Measurements from ENCODE around the gene PARD3. TPM values are rescaled to one million over a fixed set of nuclear protein-coding genes. Genes with fewer than 3 reads are reported as not detected.

PARD3 gene
- total and polyA plus RNA-seq, 10 of the 15 experiments (the other 5 are each of a cell fraction or from before 2014, with no cell fraction given), result 2.6 to 43.1 (median 13.9) TPM

DNA sequence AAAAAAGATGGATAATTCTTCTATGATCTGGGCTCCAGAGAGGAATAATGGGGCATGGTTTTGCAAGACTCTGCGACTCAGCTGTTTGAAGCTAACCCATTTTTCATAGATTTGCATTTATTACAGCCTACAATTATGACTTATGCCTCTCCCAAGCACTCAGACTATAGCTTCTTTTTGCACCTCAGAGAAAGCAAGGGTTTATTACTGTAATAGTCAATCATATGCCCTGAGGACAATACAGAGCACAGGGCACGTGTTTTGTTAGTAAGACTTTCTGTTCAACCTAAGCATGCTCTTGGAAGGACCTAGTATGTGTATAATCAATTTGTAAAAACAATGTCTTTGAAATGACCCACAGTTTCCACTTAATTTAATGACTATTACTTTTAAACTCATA is 221.2 kb downstream of the PARD3 start (continued):
- TF ChIP-seq, protein P1, sequence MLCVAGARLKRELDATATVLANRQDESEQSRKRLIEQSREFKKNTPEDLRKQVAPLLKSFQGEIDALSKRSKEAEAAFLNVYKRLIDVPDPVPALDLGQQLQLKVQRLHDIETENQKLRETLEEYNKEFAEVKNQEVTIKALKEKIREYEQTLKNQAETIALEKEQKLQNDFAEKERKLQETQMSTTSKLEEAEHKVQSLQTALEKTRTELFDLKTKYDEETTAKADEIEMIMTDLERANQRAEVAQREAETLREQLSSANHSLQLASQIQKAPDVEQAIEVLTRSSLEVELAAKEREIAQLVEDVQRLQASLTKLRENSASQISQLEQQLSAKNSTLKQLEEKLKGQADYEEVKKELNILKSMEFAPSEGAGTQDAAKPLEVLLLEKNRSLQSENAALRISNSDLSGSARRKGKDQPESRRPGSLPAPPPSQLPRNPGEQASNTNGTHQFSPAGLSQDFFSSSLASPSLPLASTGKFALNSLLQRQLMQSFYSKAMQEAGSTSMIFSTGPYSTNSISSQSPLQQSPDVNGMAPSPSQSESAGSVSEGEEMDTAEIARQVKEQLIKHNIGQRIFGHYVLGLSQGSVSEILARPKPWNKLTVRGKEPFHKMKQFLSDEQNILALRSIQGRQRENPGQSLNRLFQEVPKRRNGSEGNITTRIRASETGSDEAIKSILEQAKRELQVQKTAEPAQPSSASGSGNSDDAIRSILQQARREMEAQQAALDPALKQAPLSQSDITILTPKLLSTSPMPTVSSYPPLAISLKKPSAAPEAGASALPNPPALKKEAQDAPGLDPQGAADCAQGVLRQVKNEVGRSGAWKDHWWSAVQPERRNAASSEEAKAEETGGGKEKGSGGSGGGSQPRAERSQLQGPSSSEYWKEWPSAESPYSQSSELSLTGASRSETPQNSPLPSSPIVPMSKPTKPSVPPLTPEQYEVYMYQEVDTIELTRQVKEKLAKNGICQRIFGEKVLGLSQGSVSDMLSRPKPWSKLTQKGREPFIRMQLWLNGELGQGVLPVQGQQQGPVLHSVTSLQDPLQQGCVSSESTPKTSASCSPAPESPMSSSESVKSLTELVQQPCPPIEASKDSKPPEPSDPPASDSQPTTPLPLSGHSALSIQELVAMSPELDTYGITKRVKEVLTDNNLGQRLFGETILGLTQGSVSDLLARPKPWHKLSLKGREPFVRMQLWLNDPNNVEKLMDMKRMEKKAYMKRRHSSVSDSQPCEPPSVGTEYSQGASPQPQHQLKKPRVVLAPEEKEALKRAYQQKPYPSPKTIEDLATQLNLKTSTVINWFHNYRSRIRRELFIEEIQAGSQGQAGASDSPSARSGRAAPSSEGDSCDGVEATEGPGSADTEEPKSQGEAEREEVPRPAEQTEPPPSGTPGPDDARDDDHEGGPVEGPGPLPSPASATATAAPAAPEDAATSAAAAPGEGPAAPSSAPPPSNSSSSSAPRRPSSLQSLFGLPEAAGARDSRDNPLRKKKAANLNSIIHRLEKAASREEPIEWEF (IDR thresholded peaks at IDR 0.05; ENCODE audit: insufficient replicate concordance, low read depth, low read length), result no peak
- no peak for TF ChIP-seq IKZF2 (IDR thresholded peaks at IDR 0.05)
- no peak for TF ChIP-seq PAX5 (IDR thresholded peaks at IDR 0.05; ENCODE audit: borderline replicate concordance, low read depth, low read length)
- TF ChIP-seq MYB (IDR thresholded peaks at IDR 0.05; ENCODE audit: borderline replicate concordance, low read depth, low read length), result no peak
- TF ChIP-seq TCF12 (IDR thresholded peaks at IDR 0.05; ENCODE audit: low read depth, low read length), result no peak
- no peak for TF ChIP-seq EP300 (IDR thresholded peaks at IDR 0.05; ENCODE audit: borderline replicate concordance in 1 of 2, control insufficient read depth in 1 of 2, low read depth in 2 of 2, low read length in 2 of 2)

DNA sequence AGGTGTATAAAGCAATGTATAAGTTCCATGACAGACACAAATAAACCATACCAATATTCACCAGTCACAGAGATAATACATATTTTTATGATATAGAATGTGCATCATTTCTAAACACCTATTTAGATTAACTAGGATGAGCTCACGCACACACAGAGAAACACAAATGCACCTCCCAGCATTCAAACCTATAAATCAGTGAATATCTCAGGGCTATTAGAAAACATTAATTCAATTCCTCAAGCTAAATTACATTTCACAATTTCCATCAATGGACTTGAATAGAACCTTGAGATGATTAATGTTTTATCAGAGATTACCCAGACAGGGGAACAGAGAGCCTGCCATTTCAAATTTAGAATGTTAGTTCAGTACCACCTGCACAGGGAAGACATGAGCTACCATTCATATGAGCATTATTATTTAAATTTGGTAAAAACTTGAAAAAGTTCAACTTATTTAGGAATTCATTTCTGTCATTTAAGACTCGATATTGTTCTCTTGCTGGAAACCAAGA is 221.7 kb downstream of the PARD3 start:
- Histone ChIP-seq H3K4me3 (no peak overlapping the region), H3K9ac (ENCODE audit: control insufficient read depth, insufficient read depth, low read length) (no peak overlapping the region), H4K20me1 (ENCODE audit: control insufficient read depth, insufficient read depth) (no peaks in the 10 kb centered on the region), H3K36me3 (ENCODE audit: control insufficient read depth in 2 of 2, insufficient read depth in 2 of 2, low read length in 1 of 2) (no peaks in the 10 kb centered on the region), H3K9me3 (replicated peaks; ENCODE audit: control insufficient read depth, insufficient read depth, low read length) (no peaks in the 10 kb centered on the region), H3K4me2 (ENCODE audit: control insufficient read depth, insufficient read depth) (no peak overlapping the region), H2AFZ (ENCODE audit: control insufficient read depth, low read depth, low read length) (no peak overlapping the region), H3K4me1 (ENCODE audit: control insufficient read depth, insufficient read depth, low read length) (no peaks in the 10 kb centered on the region), H3K27me3 (replicated peaks in 1 of 2; ENCODE audit: control insufficient read depth in 2 of 2, insufficient read depth in 2 of 2, low read length in 1 of 2) (no peaks in the 10 kb centered on the region), H3K79me2 (ENCODE audit: control insufficient read depth, insufficient read depth, low read length) (no peaks in the 10 kb centered on the region), H3K27ac (ENCODE audit: control insufficient read depth, insufficient read depth) (no peak overlapping the region)
- DNase-seq (ENCODE audit: low read depth, low spot score) (no peak), FAIRE-seq (no peak), ATAC-seq (no peak)
- intact Hi-C loops (cut with micrococcal nuclease; ENCODE audit: unreplicated experiment), result no loop called here
- WGBS (ENCODE audit: insufficient coverage, insufficient replicate concordance, low lambda C conversion rate, missing lambda C conversion rate), result 50% methylated on average over 2 of the region's 2 CpGs
- in situ Hi-C loops (cut with MboI), result no loop called here
- ChIA-PET CTCF (interaction anchor here (0.5 to 1.6 kb wide), 7 partner anchors 13 to 354 kb away, joined by 3 to 5 read pairs (median 3); no protein-coding TSS in a partner anchor), POLR2A (no interaction called here), SMC1A (ENCODE audit: uncharacterized antibody, unreplicated experiment) (interaction anchor here (1.0 to 3.9 kb wide), 7 partner anchors 14 to 391 kb away, joined by 3 to 17 read pairs (median 4); no protein-coding TSS in a partner anchor), RAD21 (ENCODE audit: unreplicated experiment) (interaction anchor here (0.5 to 2.1 kb wide), 4 partner anchors 8 to 250 kb away, joined by 3 to 6 read pairs (median 3); no protein-coding TSS in a partner anchor)
- no TSS peak for BruUV-seq (replicated peaks)
- TF ChIP-seq, protein P2, sequence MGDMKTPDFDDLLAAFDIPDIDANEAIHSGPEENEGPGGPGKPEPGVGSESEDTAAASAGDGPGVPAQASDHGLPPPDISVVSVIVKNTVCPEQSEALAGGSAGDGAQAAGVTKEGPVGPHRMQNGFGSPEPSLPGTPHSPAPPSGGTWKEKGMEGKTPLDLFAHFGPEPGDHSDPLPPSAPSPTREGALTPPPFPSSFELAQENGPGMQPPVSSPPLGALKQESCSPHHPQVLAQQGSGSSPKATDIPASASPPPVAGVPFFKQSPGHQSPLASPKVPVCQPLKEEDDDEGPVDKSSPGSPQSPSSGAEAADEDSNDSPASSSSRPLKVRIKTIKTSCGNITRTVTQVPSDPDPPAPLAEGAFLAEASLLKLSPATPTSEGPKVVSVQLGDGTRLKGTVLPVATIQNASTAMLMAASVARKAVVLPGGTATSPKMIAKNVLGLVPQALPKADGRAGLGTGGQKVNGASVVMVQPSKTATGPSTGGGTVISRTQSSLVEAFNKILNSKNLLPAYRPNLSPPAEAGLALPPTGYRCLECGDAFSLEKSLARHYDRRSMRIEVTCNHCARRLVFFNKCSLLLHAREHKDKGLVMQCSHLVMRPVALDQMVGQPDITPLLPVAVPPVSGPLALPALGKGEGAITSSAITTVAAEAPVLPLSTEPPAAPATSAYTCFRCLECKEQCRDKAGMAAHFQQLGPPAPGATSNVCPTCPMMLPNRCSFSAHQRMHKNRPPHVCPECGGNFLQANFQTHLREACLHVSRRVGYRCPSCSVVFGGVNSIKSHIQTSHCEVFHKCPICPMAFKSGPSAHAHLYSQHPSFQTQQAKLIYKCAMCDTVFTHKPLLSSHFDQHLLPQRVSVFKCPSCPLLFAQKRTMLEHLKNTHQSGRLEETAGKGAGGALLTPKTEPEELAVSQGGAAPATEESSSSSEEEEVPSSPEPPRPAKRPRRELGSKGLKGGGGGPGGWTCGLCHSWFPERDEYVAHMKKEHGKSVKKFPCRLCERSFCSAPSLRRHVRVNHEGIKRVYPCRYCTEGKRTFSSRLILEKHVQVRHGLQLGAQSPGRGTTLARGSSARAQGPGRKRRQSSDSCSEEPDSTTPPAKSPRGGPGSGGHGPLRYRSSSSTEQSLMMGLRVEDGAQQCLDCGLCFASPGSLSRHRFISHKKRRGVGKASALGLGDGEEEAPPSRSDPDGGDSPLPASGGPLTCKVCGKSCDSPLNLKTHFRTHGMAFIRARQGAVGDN (IDR thresholded peaks at IDR 0.05), result no peak
- TF ChIP-seq NFXL1 (IDR thresholded peaks at IDR 0.05; ENCODE audit: borderline replicate concordance) (no peak), ZBTB4 (CRISPR knock-in tag; IDR thresholded peaks at IDR 0.05) (no peak)

All from GM12878 (cell line).